Effector CD4-positive, alpha-beta T cell (primary cell): ENCODE data around the gene DDX39A.
"Not testable (repeated sequence)": the region's sequence is repeated elsewhere in the genome, so short reads cannot be mapped to it uniquely, and the experiment has no call there.

Experiments used
- DNase-seq: peaks from one replicate; pipeline ENCODE4 v3.0.0-alpha.2; 2020

Gene DDX39A

GRCh38 chr19:14407605-14408484 lies 11.3 kb downstream of the DDX39A start:
- no peak for DNase-seq

- DNase-seq = no peak
These were observed 12.3 kb downstream of the DDX39A start for GRCh38 chr19:14406645-14407401.

- peak; percentile 81 for DNase-seq
These were observed 13.1 kb downstream of the DDX39A start for GRCh38 chr19:14405758-14406644.

GRCh38 chr19:14405380-14405757 lies 13.8 kb downstream of the DDX39A start:
- no peak for DNase-seq

GRCh38 chr19:14404312-14404711 lies 14.8 kb downstream of the DDX39A start:
- DNase-seq = no peak

GRCh38 chr19:14403145-14403930 lies 15.8 kb downstream of the DDX39A start:
- DNase-seq = not testable (repeated sequence)

GRCh38 chr19:14402332-14403144 lies 16.6 kb downstream of the DDX39A start:
- no peak for DNase-seq

- DNase-seq = no peak
These were observed 17.5 kb downstream of the DDX39A start for GRCh38 chr19:14401468-14402195.

- no peak for DNase-seq
These were observed 18.1 kb downstream of the DDX39A start for GRCh38 chr19:14400951-14401431.

- not testable (repeated sequence) for DNase-seq
These were observed 22.0 kb downstream of the DDX39A start for GRCh38 chr19:14397168-14397567.

- DNase-seq = not testable (repeated sequence)
These were observed 22.4 kb downstream of the DDX39A start for GRCh38 chr19:14396730-14397129.

- no peak for DNase-seq
These were observed 23.3 kb downstream of the DDX39A start for GRCh38 chr19:14395710-14396336.

- DNase-seq = no peak
These were observed 23.9 kb downstream of the DDX39A start for GRCh38 chr19:14395262-14395661.

GRCh38 chr19:14394167-14394566 lies 25.0 kb downstream of the DDX39A start:
- no peak for DNase-seq

- DNase-seq = no peak
These were observed 25.8 kb downstream of the DDX39A start for GRCh38 chr19:14393329-14393728.

- DNase-seq = no peak
These were observed 27.9 kb downstream of the DDX39A start for GRCh38 chr19:14391156-14391821.

- DNase-seq = no peak
These were observed 28.6 kb downstream of the DDX39A start for GRCh38 chr19:14390548-14390947.

GRCh38 chr19:14385492-14385891 lies 33.6 kb downstream of the DDX39A start:
- DNase-seq = no peak
